Hepatocyte (in vitro differentiated cells): ENCODE results near the gene HSPA12A. TPM values are rescaled to one million over a fixed set of nuclear protein-coding genes. Genes with fewer than 3 reads are reported as not detected.
A peak's percentile ranks its signal among the peaks of the same experiment; 100 is the strongest.

Experiments
- DNase-seq: peaks from one replicate; pipeline ENCODE4 v3.0.0-alpha.2; 2016; ENCODE audit warnings: low spot score
- H2AFZ ChIP-seq: fragments of 200-600 bp; sonication (generic); 2 replicates; pipeline ENCODE4 v1.6.0; 2016; ENCODE audit warnings: antibody characterized with exemption, mild to moderate bottlenecking
- H3K27ac ChIP-seq: fragments of 200-600 bp; sonication (generic); 2 replicates; pipeline ENCODE4 v1.5.1; 2016; ENCODE audit warnings: mild to moderate bottlenecking
- H3K27me3 ChIP-seq: fragments of 200-600 bp; sonication (generic); 2 replicates; pipeline ENCODE4 v1.6.1; 2016
- H3K36me3 ChIP-seq: fragments of 200-600 bp; sonication (generic); replicated peaks from 2 replicates; pipeline ENCODE4 v1.5.1; 2016; ENCODE audit warnings: low read depth; ENCODE audit not compliant: insufficient read depth
- H3K4me1 ChIP-seq: fragments of 200-600 bp; sonication (generic); 2 replicates; pipeline ENCODE4 v1.5.1; 2016; ENCODE audit warnings: mild to moderate bottlenecking, moderate library complexity; ENCODE audit not compliant: insufficient read depth
- H3K4me2 ChIP-seq: fragments of 200-600 bp; sonication (generic); 2 replicates; pipeline ENCODE4 v1.6.0; 2016
- H3K4me3 ChIP-seq: fragments of 200-600 bp; sonication (generic); 2 replicates; pipeline ENCODE4 v1.5.1; 2016; ENCODE audit warnings: mild to moderate bottlenecking
- H3K79me2 ChIP-seq: fragments of 200-600 bp; sonication (generic); 2 replicates; pipeline ENCODE4 v1.6.0; 2017; ENCODE audit warnings: mild to moderate bottlenecking
- H3K9me2 ChIP-seq: fragments of 200-600 bp; sonication (generic); replicated peaks from 2 replicates; pipeline ENCODE4 v1.6.0; 2017; ENCODE audit warnings: mild to moderate bottlenecking; ENCODE audit not compliant: insufficient read depth
- H3K9me3 ChIP-seq: fragments of 200-600 bp; sonication (generic); 2 replicates; pipeline ENCODE4 v1.5.1; 2016; ENCODE audit warnings: low read depth, mild to moderate bottlenecking
- H4K20me1 ChIP-seq: fragments of 200-600 bp; sonication (generic); 2 replicates; pipeline ENCODE4 v1.6.0; 2016; ENCODE audit warnings: mild to moderate bottlenecking; ENCODE audit not compliant: insufficient read depth, poor library complexity, severe bottlenecking
- CTCF ChIP-seq: fragments of 200-600 bp; sonication (generic); IDR thresholded peaks from 2 replicates; pipeline ENCODE4 v1.5.1; 2016; ENCODE audit warnings: antibody characterized with exemption, mild to moderate bottlenecking; ENCODE audit not compliant: poor library complexity
- EZH2 ChIP-seq: fragments of 200-600 bp; sonication (generic); IDR thresholded peaks from 2 replicates; pipeline ENCODE4 v1.6.1; 2016; ENCODE audit warnings: antibody characterized with exemption, mild to moderate bottlenecking, borderline replicate concordance
- EZH2phosphoT487 ChIP-seq: fragments of 200-600 bp; sonication (generic); IDR thresholded peaks from one replicate; pipeline ENCODE4 v1.6.1; 2018; ENCODE audit warnings: antibody characterized with exemption, mild to moderate bottlenecking, low read depth, moderate library complexity; ENCODE audit not compliant: unreplicated experiment, severe bottlenecking
- WGBS: methylation state at CpG from one replicate; pipeline ENCODE4 v1.1.6; 2016; ENCODE audit warnings: low lambda C conversion rate; ENCODE audit errors: missing lambda C conversion rate; 5-methylcytosine and 5-hydroxymethylcytosine counted together
- polyA plus RNA-seq: library from polyadenylated mRNA; unstranded; fragments of >200 nt; fragmentation: Nextera tagmentation; extraction: Ambion mirVana; gene quantifications from 2 replicates; pipeline ENCODE4 v1.2.1, GENCODE V29; 2016
- total RNA-seq: library from RNA; depleted of rRNA; stranded (reverse); fragments of >200 nt; gene quantifications from 2 replicates; pipeline ENCODE4 v1.2.3, GENCODE V29; 2014

HSPA12A gene
- total and polyA plus RNA-seq, 2 experiments from 2014 or later: 8.7 to 9.9 TPM

GRCh38 chr10:116721547-116722392 lies 20.6 kb downstream of the HSPA12A start:
- Histone ChIP-seq H3K36me3 (no peaks in the 10 kb centered on the region), H3K27ac (peak overlapping the region; percentile 19), H2AFZ (no peak overlapping the region), H3K27me3 (no peaks in the 10 kb centered on the region), H3K4me1 (peaks cover 26% of the 10 kb centered on the region), H4K20me1 (no peaks in the 10 kb centered on the region), H3K4me3 (no peak overlapping the region), H3K9me3 (no peaks in the 10 kb centered on the region), H3K79me2 (no peaks in the 10 kb centered on the region), H3K9me2 (no peaks in the 10 kb centered on the region), H3K4me2 (peak overlapping the region; percentile 69)
- DNase-seq: no peak
- 43% methylated on average over 20 of the region's 20 CpGs for whole genome bisulfite sequencing
- TF ChIP-seq EZH2 (no peak), CTCF (no peak), EZH2phosphoT487 (no peak)

GRCh38 chr10:116720668-116721546 lies 21.5 kb downstream of the HSPA12A start:
- DNase-seq: no peak
- Histone ChIP-seq H3K9me2 (no peaks in the 10 kb centered on the region), H3K4me2 (peak overlapping the region; percentile 69), H3K4me1 (peaks cover 26% of the 10 kb centered on the region), H3K27me3 (no peaks in the 10 kb centered on the region), H4K20me1 (no peaks in the 10 kb centered on the region), H3K9me3 (no peaks in the 10 kb centered on the region), H3K36me3 (no peaks in the 10 kb centered on the region), H3K27ac (peak overlapping the region; percentile 19), H3K4me3 (no peak overlapping the region), H2AFZ (no peak overlapping the region), H3K79me2 (no peaks in the 10 kb centered on the region)
- 36% methylated on average over 7 of the region's 7 CpGs for WGBS
- no peak for TF ChIP-seq CTCF
- no peak for TF ChIP-seq EZH2
- no peak for TF ChIP-seq EZH2phosphoT487

GRCh38 chr10:116720241-116720643 lies 22.1 kb downstream of the HSPA12A start:
- H3K36me3 ChIP-seq: no peaks in the 10 kb centered on the region
- no peak for DNase-seq
- H3K9me2 ChIP-seq: no peaks in the 10 kb centered on the region
- peak overlapping the region; percentile 19 for H3K27ac ChIP-seq
- no peak overlapping the region for H3K4me3 ChIP-seq
- H3K9me3 ChIP-seq: no peaks in the 10 kb centered on the region
- no peak for TF ChIP-seq EZH2phosphoT487
- H3K27me3 ChIP-seq: no peaks in the 10 kb centered on the region
- WGBS: 59% methylated on average over 7 of the region's 7 CpGs
- no peaks in the 10 kb centered on the region for H4K20me1 ChIP-seq
- peak overlapping the region; percentile 69 for H3K4me2 ChIP-seq
- H2AFZ ChIP-seq: no peak overlapping the region
- peaks cover 26% of the 10 kb centered on the region for H3K4me1 ChIP-seq
- H3K79me2 ChIP-seq: no peaks in the 10 kb centered on the region

GRCh38 chr10:116719804-116720203 lies 22.6 kb downstream of the HSPA12A start:
- Histone ChIP-seq H3K4me2 (peak overlapping the region; percentile 69), H3K9me3 (no peaks in the 10 kb centered on the region), H3K27me3 (no peaks in the 10 kb centered on the region), H2AFZ (no peak overlapping the region), H4K20me1 (no peaks in the 10 kb centered on the region), H3K79me2 (no peaks in the 10 kb centered on the region), H3K9me2 (no peaks in the 10 kb centered on the region), H3K36me3 (no peaks in the 10 kb centered on the region), H3K4me3 (no peak overlapping the region), H3K27ac (peak overlapping the region; percentile 19), H3K4me1 (peaks cover 26% of the 10 kb centered on the region)
- TF ChIP-seq EZH2 (no peak), CTCF (no peak), EZH2phosphoT487 (no peak)
- no peak for DNase-seq
- 77% methylated on average over 1 of the region's 1 CpG for WGBS
